ENCODE results near the gene C1orf52. TPM values are rescaled to one million over a fixed set of nuclear protein-coding genes. Genes with fewer than 3 reads are reported as not detected.

The C1orf52 gene
- total RNA-seq, 6 donors from 2014 or later, result 12.9 to 89.1 (median 17.9) TPM

GRCh38 chr1:85276215-85276977 is 16.9 kb upstream of the C1orf52 start, which contains the start of gene BCL10:
BCL10 (minus strand) TSS chr1:85276632; CDS start chr1:85276352, 280 bp downstream.
- 1% methylated on average over 21 to 31 of the region's 78 CpGs for WGBS, 2 donors
- Histone ChIP-seq H3K4me3 (peak within 1 kb of the TSS; percentile 74 to 93 (median 76)), H3K9me3 (no peaks in the 10 kb centered on the region), H3K27me3 (no peaks in the 10 kb centered on the region), H3K27ac (peak within 1 kb of the TSS; percentile 93 to 100 (median 98)), H3K36me3 (peaks cover 0 to 9% (median 0%) of the 10 kb centered on the region in 4 donors), H3K4me1 (peaks cover 29 to 40% (median 32%) of the 10 kb centered on the region in 4 donors)
- ATAC-seq (ENCODE audit: low FRiP score in 2 of 2) (peak; percentile 98 to 100), DNase-seq (peak; percentile 100)
- TF ChIP-seq EP300 (IDR thresholded peaks at IDR 0.05) (peak in 1 of 4 donors; percentile 33), POLR2AphosphoS5 (IDR thresholded peaks at IDR 0.05) (peak; percentile 74 to 88), POLR2A (IDR thresholded peaks at IDR 0.05) (peak in 3 of 4 donors; percentile 81 to 94 (median 90))
- TF ChIP-seq, protein P1, sequence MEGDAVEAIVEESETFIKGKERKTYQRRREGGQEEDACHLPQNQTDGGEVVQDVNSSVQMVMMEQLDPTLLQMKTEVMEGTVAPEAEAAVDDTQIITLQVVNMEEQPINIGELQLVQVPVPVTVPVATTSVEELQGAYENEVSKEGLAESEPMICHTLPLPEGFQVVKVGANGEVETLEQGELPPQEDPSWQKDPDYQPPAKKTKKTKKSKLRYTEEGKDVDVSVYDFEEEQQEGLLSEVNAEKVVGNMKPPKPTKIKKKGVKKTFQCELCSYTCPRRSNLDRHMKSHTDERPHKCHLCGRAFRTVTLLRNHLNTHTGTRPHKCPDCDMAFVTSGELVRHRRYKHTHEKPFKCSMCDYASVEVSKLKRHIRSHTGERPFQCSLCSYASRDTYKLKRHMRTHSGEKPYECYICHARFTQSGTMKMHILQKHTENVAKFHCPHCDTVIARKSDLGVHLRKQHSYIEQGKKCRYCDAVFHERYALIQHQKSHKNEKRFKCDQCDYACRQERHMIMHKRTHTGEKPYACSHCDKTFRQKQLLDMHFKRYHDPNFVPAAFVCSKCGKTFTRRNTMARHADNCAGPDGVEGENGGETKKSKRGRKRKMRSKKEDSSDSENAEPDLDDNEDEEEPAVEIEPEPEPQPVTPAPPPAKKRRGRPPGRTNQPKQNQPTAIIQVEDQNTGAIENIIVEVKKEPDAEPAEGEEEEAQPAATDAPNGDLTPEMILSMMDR (IDR thresholded peaks at IDR 0.05), result peak in 1 of 6 experiments; percentile 11

- 1% methylated on average over 11 to 13 of the region's 13 CpGs for WGBS, 2 donors
- peaks cover 32 to 42% (median 35%) of the 10 kb centered on the region in 4 donors for H3K4me1 ChIP-seq
- peaks cover 0 to 16% (median 0%) of the 10 kb centered on the region in 4 donors for H3K36me3 ChIP-seq
- H3K27me3 ChIP-seq, result no peaks in the 10 kb centered on the region
- no peak for DNase-seq
- TF ChIP-seq, protein P1 (IDR thresholded peaks at IDR 0.05), result no peak
- TF ChIP-seq POLR2AphosphoS5 (IDR thresholded peaks at IDR 0.05), result no peak
- TF ChIP-seq POLR2A (IDR thresholded peaks at IDR 0.05), result no peak
- TF ChIP-seq EP300 (IDR thresholded peaks at IDR 0.05), result no peak
- H3K27ac ChIP-seq, result peak overlapping the region; percentile 93 to 100 (median 98)
- H3K9me3 ChIP-seq, result no peaks in the 10 kb centered on the region
- peak in 1 of 2 donors; percentile 0 for ATAC-seq (ENCODE audit: low FRiP score in 2 of 2)
- H3K4me3 ChIP-seq, result peak overlapping the region; percentile 74 to 93 (median 76)
Observed at GRCh38 chr1:85275701-85276214, 16.3 kb upstream of the C1orf52 start.

DNA sequence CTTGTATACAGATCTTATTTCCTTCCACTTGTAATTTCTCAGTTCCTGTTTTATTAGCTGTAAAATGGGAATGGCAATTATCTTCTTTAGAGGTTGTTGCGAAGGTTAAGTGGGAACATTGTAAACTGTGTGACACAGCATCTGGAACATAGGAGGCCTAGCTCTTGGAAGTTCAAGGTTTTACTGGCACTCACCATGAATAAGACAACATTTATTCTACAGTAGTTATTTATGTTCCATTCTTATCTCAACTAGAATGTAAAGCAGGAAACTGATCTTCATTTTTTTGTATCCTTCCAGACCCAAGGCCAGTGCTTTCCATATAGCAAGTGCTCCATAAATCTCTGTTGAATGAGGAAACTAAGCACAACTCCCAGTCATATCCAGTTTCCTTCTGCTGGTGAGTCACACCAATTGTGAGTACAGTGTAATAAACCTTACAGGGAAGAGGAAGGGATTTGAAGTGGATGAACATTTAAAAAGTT is 15.5 kb upstream of the C1orf52 start:
- Histone ChIP-seq H3K36me3 (peaks cover 3 to 23% (median 5%) of the 10 kb centered on the region in 4 donors), H3K27me3 (no peaks in the 10 kb centered on the region), H3K27ac (peak overlapping the region; percentile 93 to 100 (median 98)), H3K4me1 (peaks cover 32 to 42% (median 36%) of the 10 kb centered on the region in 4 donors), H3K4me3 (peak overlapping the region in 3 of 4 donors; percentile 74 to 93 (median 76)), H3K9me3 (no peaks in the 10 kb centered on the region)
- WGBS, 2 donors, result 27 to 39% methylated on average over 1 of the region's 1 CpG
- ATAC-seq (ENCODE audit: low FRiP score in 2 of 2) (no peak), DNase-seq (no peak)
- TF ChIP-seq POLR2AphosphoS5 (IDR thresholded peaks at IDR 0.05), result peak in 1 of 2 donors; percentile 35
- TF ChIP-seq EP300 (IDR thresholded peaks at IDR 0.05), result no peak

- no peak for ATAC-seq (ENCODE audit: low FRiP score in 2 of 2)
- TF ChIP-seq POLR2A (IDR thresholded peaks at IDR 0.05) (no peak), POLR2AphosphoS5 (IDR thresholded peaks at IDR 0.05) (no peak)
- no peaks in the 10 kb centered on the region for H3K9me3 ChIP-seq
- peaks cover 9 to 39% (median 19%) of the 10 kb centered on the region in 4 donors for H3K36me3 ChIP-seq
- H3K27me3 ChIP-seq, result no peaks in the 10 kb centered on the region
- H3K27ac ChIP-seq, result no peak overlapping the region
- no peak overlapping the region for H3K4me3 ChIP-seq
- peaks cover 32 to 41% (median 35%) of the 10 kb centered on the region in 4 donors for H3K4me1 ChIP-seq
- DNase-seq, result no peak
Observed at GRCh38 chr1:85273397-85273796, 13.9 kb upstream of the C1orf52 start.

- Histone ChIP-seq H3K4me3 (no peak overlapping the region), H3K4me1 (peaks cover 15 to 22% (median 19%) of the 10 kb centered on the region in 4 donors), H3K9me3 (no peaks in the 10 kb centered on the region), H3K27me3 (no peaks in the 10 kb centered on the region), H3K27ac (no peak overlapping the region), H3K36me3 (peaks cover 9 to 81% (median 36%) of the 10 kb centered on the region in 4 donors)
- 87 to 89% methylated on average over 5 of the region's 5 CpGs for WGBS, 2 donors
- ATAC-seq (ENCODE audit: low FRiP score in 2 of 2) (no peak), DNase-seq (no peak)
- TF ChIP-seq POLR2A (IDR thresholded peaks at IDR 0.05), result no peak
- TF ChIP-seq, protein P1 (IDR thresholded peaks at IDR 0.05), result no peak
- TF ChIP-seq EP300 (IDR thresholded peaks at IDR 0.05), result no peak
- TF ChIP-seq POLR2AphosphoS5 (IDR thresholded peaks at IDR 0.05), result no peak
Observed at GRCh38 chr1:85268801-85269585, 9.5 kb upstream of the C1orf52 start.

Measured in upper lobe of left lung (tissue), 6 donors.